GM18861 (cell line): Measurements from ENCODE around the gene ADGB.

Source experiments
- ATAC-seq: cut with Tn5 transposase; IDR thresholded peaks from one replicate; pipeline ENCODE4 v1.9.1; 2021; ENCODE audit not compliant: unreplicated experiment

Gene ADGB

GRCh38 chr6:146628350-146628749, 29.6 kb downstream of the ADGB start:
- no peak for ATAC-seq

- ATAC-seq: no peak
These were observed 35.2 kb downstream of the ADGB start for GRCh38 chr6:146634022-146634421.

- ATAC-seq: no peak
These were observed 36.4 kb downstream of the ADGB start for GRCh38 chr6:146635165-146635564.

- no peak for ATAC-seq
These were observed 37.7 kb downstream of the ADGB start for GRCh38 chr6:146636481-146636880.

- no peak for ATAC-seq
These were observed 44.1 kb downstream of the ADGB start for GRCh38 chr6:146642921-146643320.

GRCh38 chr6:146650799-146651481, 52.2 kb downstream of the ADGB start:
- no peak for ATAC-seq

- no peak for ATAC-seq
These were observed 52.7 kb downstream of the ADGB start for GRCh38 chr6:146651482-146651863.

- no peak for ATAC-seq
These were observed 58.7 kb downstream of the ADGB start for GRCh38 chr6:146657432-146657831.

- no peak for ATAC-seq
These were observed 66.1 kb downstream of the ADGB start for GRCh38 chr6:146664871-146665360.

GRCh38 chr6:146666909-146667308, 68.1 kb downstream of the ADGB start:
- ATAC-seq: no peak

- ATAC-seq: no peak
These were observed 71.4 kb downstream of the ADGB start for GRCh38 chr6:146670161-146670560.

- ATAC-seq: no peak
These were observed 74.3 kb downstream of the ADGB start for GRCh38 chr6:146673069-146673468.

- ATAC-seq: no peak
These were observed 80.6 kb downstream of the ADGB start for GRCh38 chr6:146679386-146679785.

- no peak for ATAC-seq
These were observed 84.1 kb downstream of the ADGB start for GRCh38 chr6:146682919-146683318.

- ATAC-seq: no peak
These were observed 91.0 kb downstream of the ADGB start for GRCh38 chr6:146689806-146690205.

GRCh38 chr6:146693342-146693741, 94.6 kb downstream of the ADGB start:
- ATAC-seq: no peak

- ATAC-seq: no peak
These were observed 99.1 kb downstream of the ADGB start for GRCh38 chr6:146697921-146698320.

GRCh38 chr6:146700078-146700686, 101.4 kb downstream of the ADGB start:
- peak; percentile 71 for ATAC-seq

GRCh38 chr6:146701632-146702031, 102.9 kb downstream of the ADGB start:
- no peak for ATAC-seq

GRCh38 chr6:146709036-146709622, 110.4 kb downstream of the ADGB start:
- ATAC-seq: no peak

GRCh38 chr6:146719387-146719786, 120.6 kb downstream of the ADGB start:
- ATAC-seq: no peak

- ATAC-seq: no peak
These were observed 140.9 kb downstream of the ADGB start for GRCh38 chr6:146739696-146740095.
